GM12873 (cell line): Measurements from ENCODE around the gene GRAMD4.

ENCODE experiments used
- CTCF ChIP-seq: IDR thresholded peaks from 2 replicates; pipeline ENCODE4 v1.5.1; 2012; ENCODE audit warnings: low read depth, mild to moderate bottlenecking, moderate library complexity, low read length, control low read depth; ENCODE audit not compliant: insufficient read depth; ENCODE audit errors: missing control alignments

Gene GRAMD4

GRCh38 chr22:46595545-46595944 is 24.6 kb upstream of the GRAMD4 start:
- no peak for TF ChIP-seq CTCF

DNA sequence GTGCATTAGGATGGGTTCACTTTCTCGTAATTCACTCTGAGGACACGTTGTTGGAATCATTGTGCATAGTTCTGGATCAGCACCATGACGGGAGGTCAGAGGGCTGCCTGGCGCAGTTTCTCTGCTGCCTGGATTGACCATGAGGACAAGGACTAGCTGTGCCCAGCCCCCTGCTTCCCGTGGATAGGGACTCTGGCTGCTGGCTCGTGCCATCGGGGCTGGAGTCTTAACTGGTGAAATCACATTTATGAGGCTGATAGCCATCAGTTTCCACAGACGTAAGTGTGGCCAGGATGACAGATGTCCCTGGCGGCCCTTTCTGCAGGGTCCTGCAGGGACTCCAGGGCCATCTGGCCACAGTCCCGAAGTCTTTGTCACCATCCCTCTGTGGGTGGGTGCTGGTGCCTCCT is 24.1 kb upstream of the GRAMD4 start:
- TF ChIP-seq CTCF = no peak

DNA sequence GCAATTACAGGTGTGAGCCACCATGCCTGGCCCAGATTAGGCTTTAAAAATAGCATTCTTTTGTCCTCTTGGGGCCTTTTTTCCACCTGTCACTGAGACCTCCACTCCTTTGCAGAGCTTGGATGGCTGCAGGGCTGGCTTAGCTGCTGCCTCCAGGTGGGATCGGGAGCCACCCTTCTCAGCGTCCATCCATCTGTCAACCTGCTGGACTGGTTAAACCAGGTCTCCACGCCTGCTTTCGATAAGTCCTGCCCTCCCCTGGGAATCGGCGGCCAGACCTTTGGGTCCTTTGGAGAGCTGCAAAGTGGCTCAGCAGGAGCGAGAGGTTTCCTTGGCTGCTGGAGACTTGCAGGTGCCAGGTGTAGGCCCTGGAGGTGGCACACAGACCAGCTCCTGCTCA is 23.4 kb upstream of the GRAMD4 start:
- no peak for TF ChIP-seq CTCF

- TF ChIP-seq CTCF = no peak
Observed at GRCh38 chr22:46598224-46598623, 22.0 kb upstream of the GRAMD4 start.

DNA sequence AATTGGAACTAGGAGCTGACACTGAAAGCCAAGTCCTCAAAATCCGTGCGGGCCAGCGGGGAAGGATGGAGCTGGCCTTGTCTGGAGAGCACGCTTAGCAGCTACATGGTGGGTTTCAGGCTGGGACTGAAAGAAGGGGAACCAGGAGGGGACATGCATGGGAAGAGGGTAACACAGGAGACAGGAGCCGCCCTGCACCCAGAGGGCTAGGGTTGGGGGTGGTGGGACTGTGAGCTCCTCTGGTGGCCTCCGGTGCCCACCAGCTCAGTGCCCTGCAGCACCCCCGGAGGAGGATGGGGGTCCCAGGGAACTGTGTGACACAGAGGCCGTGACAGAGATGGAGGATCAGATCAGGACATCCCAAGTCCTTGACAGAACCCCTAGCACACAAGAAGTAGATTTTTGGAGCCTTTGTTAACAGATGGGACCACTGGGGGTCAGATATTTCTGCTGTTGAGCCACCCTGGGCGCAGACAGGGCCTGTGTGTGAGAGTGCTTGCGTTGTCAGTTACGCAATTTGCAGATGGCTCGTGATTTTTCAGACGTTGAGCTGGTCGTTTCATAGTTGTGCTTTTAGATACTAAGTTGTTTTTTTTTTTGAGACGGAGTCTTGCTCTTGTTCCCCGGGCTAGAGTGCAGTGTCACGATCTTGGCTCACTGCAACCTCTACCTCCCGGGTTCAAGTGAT is 21.3 kb upstream of the GRAMD4 start:
- no peak for TF ChIP-seq CTCF

- no peak for TF ChIP-seq CTCF
Observed at GRCh38 chr22:46600273-46600796, 19.9 kb upstream of the GRAMD4 start.

- no peak for TF ChIP-seq CTCF
Observed at GRCh38 chr22:46602025-46602424, 18.2 kb upstream of the GRAMD4 start.
